Epithelial cell of esophagus (primary cell): ENCODE results near the gene ABCA5.

ENCODE experiments used
- DNase-seq: peaks from one replicate; pipeline ENCODE4 v3.0.0; 2010; ENCODE audit warnings: low read depth
- H3K4me3 ChIP-seq: 2 replicates; pipeline ENCODE4 v1.5.1; 2011; ENCODE audit warnings: mild to moderate bottlenecking, low read length, control low read depth
- TF ChIP-seq, protein P1 (sequence below): IDR thresholded peaks from 2 replicates; pipeline ENCODE4 v1.5.1; 2011; ENCODE audit warnings: low read depth, mild to moderate bottlenecking, low read length, control low read depth, inconsistent platforms; ENCODE audit not compliant: insufficient read depth; ENCODE audit errors: missing control alignments

The ABCA5 gene

DNA sequence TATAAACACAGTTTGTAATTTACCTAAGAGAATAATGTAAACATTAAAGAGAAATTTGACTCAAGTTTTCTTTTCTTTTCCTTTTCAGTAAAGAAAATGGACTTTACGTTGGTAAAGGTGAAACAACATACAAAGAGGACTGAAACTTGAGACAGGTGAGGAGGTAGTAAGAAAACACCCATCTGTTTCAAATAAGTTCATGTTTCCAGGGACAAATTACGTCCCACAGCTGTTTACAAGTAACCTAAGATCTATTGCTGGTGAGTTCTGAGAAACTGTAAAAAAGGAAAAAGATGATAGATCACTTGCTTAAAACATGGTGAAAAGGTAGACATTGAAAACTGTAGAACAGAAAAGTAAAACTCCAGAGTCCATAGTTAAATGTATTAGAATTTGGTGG is 4.8 kb upstream of the ABCA5 start:
- DNase-seq, result no peak
- no peak overlapping the region for H3K4me3 ChIP-seq
- TF ChIP-seq, protein P1, sequence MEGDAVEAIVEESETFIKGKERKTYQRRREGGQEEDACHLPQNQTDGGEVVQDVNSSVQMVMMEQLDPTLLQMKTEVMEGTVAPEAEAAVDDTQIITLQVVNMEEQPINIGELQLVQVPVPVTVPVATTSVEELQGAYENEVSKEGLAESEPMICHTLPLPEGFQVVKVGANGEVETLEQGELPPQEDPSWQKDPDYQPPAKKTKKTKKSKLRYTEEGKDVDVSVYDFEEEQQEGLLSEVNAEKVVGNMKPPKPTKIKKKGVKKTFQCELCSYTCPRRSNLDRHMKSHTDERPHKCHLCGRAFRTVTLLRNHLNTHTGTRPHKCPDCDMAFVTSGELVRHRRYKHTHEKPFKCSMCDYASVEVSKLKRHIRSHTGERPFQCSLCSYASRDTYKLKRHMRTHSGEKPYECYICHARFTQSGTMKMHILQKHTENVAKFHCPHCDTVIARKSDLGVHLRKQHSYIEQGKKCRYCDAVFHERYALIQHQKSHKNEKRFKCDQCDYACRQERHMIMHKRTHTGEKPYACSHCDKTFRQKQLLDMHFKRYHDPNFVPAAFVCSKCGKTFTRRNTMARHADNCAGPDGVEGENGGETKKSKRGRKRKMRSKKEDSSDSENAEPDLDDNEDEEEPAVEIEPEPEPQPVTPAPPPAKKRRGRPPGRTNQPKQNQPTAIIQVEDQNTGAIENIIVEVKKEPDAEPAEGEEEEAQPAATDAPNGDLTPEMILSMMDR, result no peak

DNA sequence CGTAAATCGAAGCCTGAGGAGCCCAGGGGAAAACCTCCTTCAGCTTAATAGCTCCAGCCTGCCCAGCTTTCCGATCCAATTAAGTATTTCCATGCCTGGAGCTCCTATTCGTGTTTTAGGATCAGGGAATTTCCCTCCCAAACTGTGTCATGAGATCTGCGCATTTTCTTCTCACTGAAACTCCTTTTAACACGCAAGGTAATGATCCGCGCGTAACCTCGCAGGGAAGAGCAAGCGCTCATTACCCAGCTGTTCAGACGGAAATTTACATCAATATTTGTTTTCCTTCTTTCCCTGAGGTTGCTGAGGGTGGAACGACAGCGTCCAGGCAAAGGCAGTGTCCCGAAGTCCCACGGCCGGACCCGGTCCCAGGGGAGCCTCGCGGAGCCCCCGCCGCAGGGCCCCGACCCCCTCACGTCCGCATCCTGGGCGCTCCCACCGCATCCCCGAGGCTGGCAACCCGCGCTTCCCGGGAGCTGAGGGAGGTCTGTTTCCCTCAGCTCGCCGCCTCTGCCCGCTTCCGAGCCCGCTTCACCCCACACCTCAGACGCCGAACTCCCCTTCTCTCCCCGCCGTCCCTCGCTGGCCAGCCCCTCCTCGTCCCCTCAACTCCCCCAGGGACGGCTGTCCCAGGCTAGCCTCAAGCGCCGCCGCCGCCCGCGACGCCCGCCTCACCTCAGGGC is 415 bp downstream of the ABCA5 start:
- TF ChIP-seq, protein P1, result no peak
- H3K4me3 ChIP-seq, result peak overlapping the region; percentile 81
- DNase-seq, result peak; percentile 53

DNA sequence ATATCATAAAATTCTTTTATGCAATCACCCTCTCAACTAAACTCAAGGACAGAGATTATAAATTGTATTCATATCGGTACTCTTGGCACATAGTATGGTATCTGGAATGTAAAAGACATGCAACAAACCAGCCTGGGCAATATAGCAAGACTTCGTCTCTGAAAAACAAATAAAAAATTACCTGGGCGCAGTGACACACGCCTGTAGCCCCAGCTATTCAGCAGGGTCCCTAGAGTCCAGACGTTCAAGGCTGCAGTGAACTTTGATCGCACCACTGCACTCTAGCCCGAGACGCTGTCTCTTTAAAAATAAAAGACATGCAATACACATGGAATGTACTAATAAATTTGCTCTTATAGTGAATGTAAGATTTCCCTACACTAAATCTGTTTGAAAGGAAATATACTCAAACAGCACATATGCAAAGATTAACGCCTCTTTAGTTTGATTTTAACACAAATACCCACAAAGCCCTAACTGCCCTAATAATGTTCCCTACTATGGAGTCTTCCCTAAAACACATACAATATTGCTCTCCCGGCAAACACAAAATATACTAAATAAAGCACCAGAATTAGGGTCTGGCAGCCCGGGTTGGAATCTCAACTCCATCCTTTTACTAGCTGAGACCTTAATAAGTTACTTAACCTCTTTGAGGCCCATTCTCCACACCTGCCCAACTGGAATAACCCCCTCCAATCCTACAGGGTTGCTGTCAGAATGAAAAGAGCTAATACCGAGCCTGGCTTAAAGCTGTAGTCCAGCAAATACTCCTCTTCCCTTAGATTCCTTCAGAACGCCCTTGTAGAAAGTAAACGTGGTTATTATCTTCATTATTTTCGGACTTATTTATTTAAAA is 1.2 kb downstream of the ABCA5 start:
- DNase-seq, result peak; percentile 59
- TF ChIP-seq, protein P1, result no peak
- H3K4me3 ChIP-seq, result peak overlapping the region; percentile 81

DNA sequence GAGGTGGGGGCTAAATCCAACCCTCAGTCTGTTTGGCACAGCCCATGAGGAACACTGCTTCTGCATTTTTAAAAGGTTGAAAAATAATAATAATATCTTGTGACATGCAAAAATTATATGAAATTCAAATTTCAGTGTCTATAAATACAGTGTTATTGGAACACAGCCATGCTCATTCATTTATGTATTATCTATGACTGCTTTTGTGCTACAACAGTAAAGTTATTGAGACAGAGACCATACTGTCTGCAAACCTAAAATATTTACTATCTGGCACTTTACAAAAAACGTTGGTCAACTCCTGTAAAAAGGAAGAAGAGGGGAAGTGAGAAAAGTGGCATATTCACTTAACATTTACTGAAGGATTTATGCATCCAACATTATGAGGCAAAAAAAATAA is 3.1 kb downstream of the ABCA5 start:
- TF ChIP-seq, protein P1, result no peak
- no peak for DNase-seq

DNA sequence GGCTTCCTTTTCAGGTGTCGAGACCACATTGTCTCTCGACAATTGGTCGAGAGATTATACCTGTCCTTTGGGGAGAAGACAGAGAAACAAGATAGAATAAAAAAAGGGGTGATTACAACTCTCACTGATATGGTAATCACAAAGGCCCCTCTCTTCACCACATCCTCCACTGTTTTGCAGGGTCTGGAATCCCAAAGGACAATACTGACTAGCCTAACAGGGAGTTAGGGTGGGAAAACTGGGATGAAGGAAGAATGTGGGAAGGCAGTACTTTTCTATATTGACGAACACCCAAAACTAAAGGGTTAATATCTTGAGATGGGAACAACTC is 6.1 kb downstream of the ABCA5 start:
- TF ChIP-seq, protein P1, result no peak
- no peak for DNase-seq

More for the DNA sequence above, 3.1 kb downstream of the ABCA5 start:
- no peak overlapping the region for H3K4me3 ChIP-seq

DNA sequence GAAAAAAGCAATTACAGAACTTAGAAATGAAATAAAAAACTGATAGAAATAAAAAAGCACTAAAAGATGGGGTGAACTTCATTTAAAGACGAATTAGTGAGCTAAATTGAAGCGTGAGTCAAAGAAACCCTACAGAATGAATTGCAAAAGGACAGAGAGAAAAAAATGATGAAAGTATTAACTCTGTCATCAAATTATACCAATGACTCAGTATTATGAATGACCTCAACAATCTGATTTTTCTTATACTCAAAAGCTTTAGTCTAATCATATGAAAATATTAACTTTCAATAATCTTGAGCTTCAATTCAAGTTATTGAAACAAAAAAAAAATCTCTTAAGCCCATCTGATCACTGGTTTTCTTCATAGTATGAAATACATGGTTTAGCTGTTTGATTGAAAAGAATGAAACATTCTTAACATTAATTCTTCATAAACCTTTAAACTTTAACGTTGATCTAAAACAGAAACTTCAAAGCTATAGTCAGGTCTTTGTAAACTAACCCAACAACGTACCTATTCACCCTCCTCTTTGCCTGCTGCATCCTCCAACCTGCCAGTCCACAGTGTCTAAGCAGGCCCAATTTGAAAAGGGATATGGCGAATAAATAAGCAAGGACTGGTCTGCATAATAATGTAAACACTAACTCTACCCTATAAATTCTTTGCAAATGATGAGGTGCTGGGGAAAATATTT is 6.6 kb downstream of the ABCA5 start:
- DNase-seq, result no peak
- H3K4me3 ChIP-seq, result no peak overlapping the region
- TF ChIP-seq, protein P1, result no peak

More for the DNA sequence above, 6.1 kb downstream of the ABCA5 start:
- H3K4me3 ChIP-seq, result no peak overlapping the region
